Measurements from ENCODE around the gene RETREG1. TPM values are rescaled to one million over a fixed set of nuclear protein-coding genes. Genes with fewer than 3 reads are reported as not detected.

Gene RETREG1
- total and polyA plus RNA-seq, 2 of the 13 experiments (the other 11 are each of a cell fraction or from before 2014, with no cell fraction given), result 0.07 TPM; not detected in 1

DNA sequence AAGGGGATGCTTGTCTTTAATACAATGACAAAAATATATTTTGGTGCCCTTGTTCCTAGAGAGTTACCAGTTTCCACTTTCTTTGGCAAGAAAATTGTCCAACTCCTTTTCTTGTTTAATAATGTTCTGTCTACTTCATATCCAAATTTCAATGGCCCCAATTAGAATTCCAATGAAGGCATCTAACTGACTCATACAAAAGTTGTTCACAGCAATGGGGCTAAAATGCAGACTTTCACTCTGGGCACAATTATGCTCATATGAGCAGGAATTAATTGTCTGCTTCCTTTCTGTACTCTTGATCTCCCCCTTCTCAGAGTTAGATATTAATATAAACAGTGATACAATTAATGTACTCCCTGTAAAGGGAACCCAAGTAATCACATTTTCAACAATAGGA, 109.1 kb downstream of the RETREG1 start (continued):
- TF ChIP-seq, protein P1, sequence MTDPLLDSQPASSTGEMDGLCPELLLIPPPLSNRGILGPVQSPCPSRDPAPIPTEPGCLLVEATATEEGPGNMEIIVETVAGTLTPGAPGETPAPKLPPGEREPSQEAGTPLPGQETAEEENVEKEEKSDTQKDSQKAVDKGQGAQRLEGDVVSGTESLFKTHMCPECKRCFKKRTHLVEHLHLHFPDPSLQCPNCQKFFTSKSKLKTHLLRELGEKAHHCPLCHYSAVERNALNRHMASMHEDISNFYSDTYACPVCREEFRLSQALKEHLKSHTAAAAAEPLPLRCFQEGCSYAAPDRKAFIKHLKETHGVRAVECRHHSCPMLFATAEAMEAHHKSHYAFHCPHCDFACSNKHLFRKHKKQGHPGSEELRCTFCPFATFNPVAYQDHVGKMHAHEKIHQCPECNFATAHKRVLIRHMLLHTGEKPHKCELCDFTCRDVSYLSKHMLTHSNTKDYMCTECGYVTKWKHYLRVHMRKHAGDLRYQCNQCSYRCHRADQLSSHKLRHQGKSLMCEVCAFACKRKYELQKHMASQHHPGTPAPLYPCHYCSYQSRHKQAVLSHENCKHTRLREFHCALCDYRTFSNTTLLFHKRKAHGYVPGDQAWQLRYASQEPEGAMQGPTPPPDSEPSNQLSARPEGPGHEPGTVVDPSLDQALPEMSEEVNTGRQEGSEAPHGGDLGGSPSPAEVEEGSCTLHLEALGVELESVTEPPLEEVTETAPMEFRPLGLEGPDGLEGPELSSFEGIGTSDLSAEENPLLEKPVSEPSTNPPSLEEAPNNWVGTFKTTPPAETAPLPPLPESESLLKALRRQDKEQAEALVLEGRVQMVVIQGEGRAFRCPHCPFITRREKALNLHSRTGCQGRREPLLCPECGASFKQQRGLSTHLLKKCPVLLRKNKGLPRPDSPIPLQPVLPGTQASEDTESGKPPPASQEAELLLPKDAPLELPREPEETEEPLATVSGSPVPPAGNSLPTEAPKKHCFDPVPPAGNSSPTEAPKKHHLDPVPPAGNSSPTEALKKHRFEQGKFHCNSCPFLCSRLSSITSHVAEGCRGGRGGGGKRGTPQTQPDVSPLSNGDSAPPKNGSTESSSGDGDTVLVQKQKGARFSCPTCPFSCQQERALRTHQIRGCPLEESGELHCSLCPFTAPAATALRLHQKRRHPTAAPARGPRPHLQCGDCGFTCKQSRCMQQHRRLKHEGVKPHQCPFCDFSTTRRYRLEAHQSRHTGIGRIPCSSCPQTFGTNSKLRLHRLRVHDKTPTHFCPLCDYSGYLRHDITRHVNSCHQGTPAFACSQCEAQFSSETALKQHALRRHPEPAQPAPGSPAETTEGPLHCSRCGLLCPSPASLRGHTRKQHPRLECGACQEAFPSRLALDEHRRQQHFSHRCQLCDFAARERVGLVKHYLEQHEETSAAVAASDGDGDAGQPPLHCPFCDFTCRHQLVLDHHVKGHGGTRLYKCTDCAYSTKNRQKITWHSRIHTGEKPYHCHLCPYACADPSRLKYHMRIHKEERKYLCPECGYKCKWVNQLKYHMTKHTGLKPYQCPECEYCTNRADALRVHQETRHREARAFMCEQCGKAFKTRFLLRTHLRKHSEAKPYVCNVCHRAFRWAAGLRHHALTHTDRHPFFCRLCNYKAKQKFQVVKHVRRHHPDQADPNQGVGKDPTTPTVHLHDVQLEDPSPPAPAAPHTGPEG (CRISPR knock-in tag; IDR thresholded peaks at IDR 0.05), result no peak
- TF ChIP-seq ZNF136 (CRISPR knock-in tag; IDR thresholded peaks at IDR 0.05; ENCODE audit: low read depth), result no peak
- no peak for TF ChIP-seq ZFX (CRISPR knock-in tag; IDR thresholded peaks at IDR 0.05; ENCODE audit: low read depth)
- TF ChIP-seq ZNF326 (CRISPR knock-in tag; IDR thresholded peaks at IDR 0.05; ENCODE audit: borderline replicate concordance), result no peak
- no peak for TF ChIP-seq ZNF543 (CRISPR knock-in tag; IDR thresholded peaks at IDR 0.05)
- TF ChIP-seq HIVEP1 (CRISPR knock-in tag; IDR thresholded peaks at IDR 0.05), result no peak

GRCh38 chr5:16505904-16506303, 110.9 kb downstream of the RETREG1 start:
- ATAC-seq (no peak), FAIRE-seq (no peak), DNase-seq (ENCODE audit: low spot score) (no peak)
- Histone ChIP-seq H3K9ac (ENCODE audit: insufficient read depth, low read depth, low read length) (no peak overlapping the region), H3K4me2 (ENCODE audit: low read depth, low read length) (no peak overlapping the region), H3K27ac (ENCODE audit: extremely low read length, insufficient read depth, low read length) (no peak overlapping the region), H3K79me2 (ENCODE audit: insufficient read depth, low read length) (no peaks in the 10 kb centered on the region), H3K9me3 (ENCODE audit: low read length) (no peaks in the 10 kb centered on the region), H3K27me3 (ENCODE audit: control insufficient read depth in 1 of 2, insufficient read depth in 2 of 2, low read length in 2 of 2) (peaks cover 0 to 4% of the 10 kb centered on the region in 2 experiments; a peak in 1 of 5 replicates), H3K4me1 (ENCODE audit: insufficient read depth, low read length) (0 out of 2 replicates have a peak, but pooled peaks cover 7% of the 10 kb centered on the region), H2AFZ (ENCODE audit: low read length) (no peak overlapping the region), H3K36me3 (replicated peaks in 1 of 2; ENCODE audit: control insufficient read depth in 1 of 2, insufficient read depth in 2 of 2, low read length in 2 of 2) (no peaks in the 10 kb centered on the region), H4K20me1 (ENCODE audit: insufficient read depth, low read length) (no peaks in the 10 kb centered on the region), H3K4me3 (replicated peaks in 1 of 3; ENCODE audit: insufficient read depth in 1 of 3, low read depth in 2 of 3, low read length in 3 of 3) (no peak overlapping the region)
- CTCF ChIA-PET (ENCODE audit: low intra/inter-chr PET ratio, low total read pairs), result no interaction called here
- 25% methylated on average over 2 of the region's 6 CpGs for WGBS (ENCODE audit: low lambda C conversion rate)
- no TSS peak for BruUV-seq (replicated peaks)
- intact Hi-C loops (cut with micrococcal nuclease; ENCODE audit: unreplicated experiment), result no loop called here
- in situ Hi-C loops (cut with HindIII; ENCODE audit: extremely low pct_ligation_motif_present, low pct_unique_long_range_greater_than_20kb), result no loop called here
- TF ChIP-seq IRX3 (CRISPR knock-in tag; IDR thresholded peaks at IDR 0.05; ENCODE audit: borderline replicate concordance, low read depth), result no peak
- no peak for TF ChIP-seq ZNF546 (CRISPR knock-in tag; conservative IDR thresholded peaks at IDR 0.05)
- no peak for TF ChIP-seq PCBP1 (IDR thresholded peaks at IDR 0.05; ENCODE audit: borderline replicate concordance, low read depth, low read length)
- TF ChIP-seq MEIS1 (CRISPR knock-in tag; IDR thresholded peaks at IDR 0.05; ENCODE audit: borderline replicate concordance), result no peak
- POLR2A ChIA-PET, result no interaction called here

Data from HepG2 (cell line).